HEK293 (cell line): ENCODE results near the gene DENND11.

Source experiments
- CTCF ChIA-PET: fragments of 350-600 bp; formaldehyde crosslinking; extraction: SDS; loops from one replicate; lab custom pipeline; 2021; ENCODE audit warnings: antibody characterized with exemption; lab: Yijun Ruan, JAX
- POLR2A ChIA-PET: fragments of 300-600 bp; formaldehyde crosslinking; extraction: SDS; loops from one replicate; lab custom pipeline; 2020; ENCODE audit warnings: antibody characterized with exemption, inconsistent platforms; lab: Yijun Ruan, JAX
- H3K27ac ChIP-seq: fragments of 200-500 bp; sonication (Bioruptor generic); 2 replicates; pipeline ENCODE4 v1.5.1; 2014; ENCODE audit warnings: low read depth, low read length, control low read depth, inconsistent platforms; ENCODE audit errors: extremely low read depth
- H3K36me3 ChIP-seq, 2 experiments: fragments of 200-500 bp in 1 of 2; sonication (Bioruptor generic) in 1 of 2; 1 replicate in 1 of 2; 2 replicates in 1 of 2; pipeline ENCODE4 v1.5.1; 2014 to 2017; ENCODE audit warnings: inconsistent platforms in 2 of 2, low read length in 2 of 2; ENCODE audit not compliant: control insufficient read depth in 2 of 2, insufficient read depth in 1 of 2
- H3K4me1 ChIP-seq: fragments of 200-500 bp; sonication (Bioruptor generic); 2 replicates; pipeline ENCODE4 v1.5.1; 2014; ENCODE audit warnings: mild to moderate bottlenecking, low read length, inconsistent platforms; ENCODE audit not compliant: control insufficient read depth, insufficient read depth
- H3K4me3 ChIP-seq: 2 replicates; pipeline ENCODE4 v1.5.1; 2011; ENCODE audit warnings: low read depth, mild to moderate bottlenecking, control low read depth, low read length, moderate library complexity
- H3K9me3 ChIP-seq: fragments of 200-500 bp; sonication (Bioruptor generic); 2 replicates; pipeline ENCODE4 v1.5.1; 2014; ENCODE audit warnings: low read depth, low read length, inconsistent platforms; ENCODE audit not compliant: control insufficient read depth, insufficient read depth
- GFI1B ChIP-seq: fragments of 450-650 bp; formaldehyde crosslinking; IDR thresholded peaks from 2 replicates; pipeline ENCODE4 v1.5.1; 2016; ENCODE audit warnings: missing biosample characterization, missing genetic modification characterization
- OVOL3 ChIP-seq: fragments of 450-650 bp; formaldehyde crosslinking; IDR thresholded peaks from 2 replicates; pipeline ENCODE4 v1.5.1; 2016; ENCODE audit warnings: missing biosample characterization, missing genetic modification characterization
- SCRT2 ChIP-seq: fragments of 450-650 bp; formaldehyde crosslinking; IDR thresholded peaks from 2 replicates; pipeline ENCODE4 v1.5.1; 2016; ENCODE audit warnings: missing biosample characterization, missing genetic modification characterization
- SP2 ChIP-seq: fragments of 450-650 bp; formaldehyde crosslinking; IDR thresholded peaks from 2 replicates; pipeline ENCODE4 v1.5.1; 2016; ENCODE audit warnings: missing biosample characterization, missing genetic modification characterization
- SP3 ChIP-seq: fragments of 450-650 bp; formaldehyde crosslinking; IDR thresholded peaks from 2 replicates; pipeline ENCODE4 v1.5.1; 2016; ENCODE audit warnings: missing biosample characterization, missing genetic modification characterization
- ZBTB20 ChIP-seq: fragments of 450-650 bp; formaldehyde crosslinking; IDR thresholded peaks from 2 replicates; pipeline ENCODE4 v1.5.1; 2016; ENCODE audit warnings: missing biosample characterization, missing genetic modification characterization
- ZNF112 ChIP-seq: fragments of 450-650 bp; formaldehyde crosslinking; IDR thresholded peaks from 2 replicates; pipeline ENCODE4 v1.5.0; 2017; ENCODE audit warnings: missing biosample characterization, missing genetic modification characterization
- ZNF121 ChIP-seq: fragments of 450-650 bp; formaldehyde crosslinking; IDR thresholded peaks from 2 replicates; pipeline ENCODE4 v1.5.1; 2016; ENCODE audit warnings: missing biosample characterization, missing genetic modification characterization
- ZNF133 ChIP-seq: fragments of 450-650 bp; formaldehyde crosslinking; IDR thresholded peaks from 2 replicates; pipeline ENCODE4 v1.5.1; 2016; ENCODE audit warnings: missing biosample characterization, missing genetic modification characterization
- ZNF239 ChIP-seq: fragments of 450-650 bp; formaldehyde crosslinking; IDR thresholded peaks from 2 replicates; pipeline ENCODE4 v1.5.1; 2016; ENCODE audit warnings: missing biosample characterization, missing genetic modification characterization
- ZNF324 ChIP-seq: fragments of 450-650 bp; formaldehyde crosslinking; IDR thresholded peaks from 2 replicates; pipeline ENCODE4 v1.5.1; 2016; ENCODE audit warnings: missing biosample characterization, missing genetic modification characterization
- ZNF335 ChIP-seq: fragments of 450-650 bp; formaldehyde crosslinking; conservative IDR thresholded peaks from 2 replicates; pipeline ENCODE4 v1.5.1; 2016; ENCODE audit warnings: missing biosample characterization, missing genetic modification characterization
- ZNF366 ChIP-seq: fragments of 450-650 bp; formaldehyde crosslinking; conservative IDR thresholded peaks from 2 replicates; pipeline ENCODE4 v1.5.1; 2016; ENCODE audit warnings: missing biosample characterization, missing genetic modification characterization
- ZNF394 ChIP-seq: fragments of 450-650 bp; formaldehyde crosslinking; IDR thresholded peaks from 2 replicates; pipeline ENCODE4 v1.5.1; 2016; ENCODE audit warnings: missing biosample characterization, missing genetic modification characterization, mild to moderate bottlenecking, moderate library complexity, borderline replicate concordance
- ZNF426 ChIP-seq: fragments of 450-650 bp; formaldehyde crosslinking; IDR thresholded peaks from 2 replicates; pipeline ENCODE4 v1.5.1; 2017; ENCODE audit warnings: missing biosample characterization, missing genetic modification characterization, mild to moderate bottlenecking, inconsistent platforms, moderate library complexity
- ZNF571 ChIP-seq: fragments of 450-650 bp; formaldehyde crosslinking; IDR thresholded peaks from 2 replicates; pipeline ENCODE4 v1.5.0; 2017; ENCODE audit warnings: missing biosample characterization, missing genetic modification characterization
- ZNF660 ChIP-seq: fragments of 450-650 bp; IDR thresholded peaks from 2 replicates; pipeline ENCODE4 v1.5.1; 2018; ENCODE audit warnings: missing biosample characterization, mild to moderate bottlenecking, missing genetic modification characterization
- ZNF76 ChIP-seq: fragments of 450-650 bp; formaldehyde crosslinking; IDR thresholded peaks from 2 replicates; pipeline ENCODE4; 2016; ENCODE audit warnings: low read depth, missing biosample characterization, missing genetic modification characterization, borderline replicate concordance
- ZNF792 ChIP-seq: fragments of 450-650 bp; formaldehyde crosslinking; IDR thresholded peaks from 2 replicates; pipeline ENCODE4 v1.5.1; 2016; ENCODE audit warnings: missing biosample characterization, missing genetic modification characterization
- ZSCAN23 ChIP-seq: fragments of 450-650 bp; formaldehyde crosslinking; IDR thresholded peaks from 2 replicates; pipeline ENCODE4 v1.5.1; 2016; ENCODE audit warnings: missing biosample characterization, missing genetic modification characterization
- TF ChIP-seq, protein P1 (sequence below): fragments of 450-650 bp; formaldehyde crosslinking; IDR thresholded peaks from 2 replicates; pipeline ENCODE4 v1.5.1; 2016; ENCODE audit warnings: missing biosample characterization, missing genetic modification characterization
- TF ChIP-seq, protein P2 (sequence below): fragments of 450-650 bp; formaldehyde crosslinking; IDR thresholded peaks from 2 replicates; pipeline ENCODE4 v1.5.1; 2016; ENCODE audit warnings: missing biosample characterization, missing genetic modification characterization, low read depth
- TF ChIP-seq, protein P3 (sequence below): sonication (generic); formaldehyde crosslinking; IDR thresholded peaks from 2 replicates; pipeline ENCODE4 v1.8.1; 2022; ENCODE audit warnings: mild to moderate bottlenecking, moderate library complexity, missing genetic modification reagents
- TF ChIP-seq, protein P4 (sequence below): fragments of 450-650 bp; formaldehyde crosslinking; IDR thresholded peaks from 2 replicates; pipeline ENCODE4 v1.5.1; 2016; ENCODE audit warnings: missing biosample characterization, missing genetic modification characterization
- TF ChIP-seq, protein P5 (sequence below): fragments of 450-650 bp; formaldehyde crosslinking; IDR thresholded peaks from 2 replicates; pipeline ENCODE4 v1.5.1; 2016; ENCODE audit warnings: missing biosample characterization, missing genetic modification characterization

DENND11 gene

DNA sequence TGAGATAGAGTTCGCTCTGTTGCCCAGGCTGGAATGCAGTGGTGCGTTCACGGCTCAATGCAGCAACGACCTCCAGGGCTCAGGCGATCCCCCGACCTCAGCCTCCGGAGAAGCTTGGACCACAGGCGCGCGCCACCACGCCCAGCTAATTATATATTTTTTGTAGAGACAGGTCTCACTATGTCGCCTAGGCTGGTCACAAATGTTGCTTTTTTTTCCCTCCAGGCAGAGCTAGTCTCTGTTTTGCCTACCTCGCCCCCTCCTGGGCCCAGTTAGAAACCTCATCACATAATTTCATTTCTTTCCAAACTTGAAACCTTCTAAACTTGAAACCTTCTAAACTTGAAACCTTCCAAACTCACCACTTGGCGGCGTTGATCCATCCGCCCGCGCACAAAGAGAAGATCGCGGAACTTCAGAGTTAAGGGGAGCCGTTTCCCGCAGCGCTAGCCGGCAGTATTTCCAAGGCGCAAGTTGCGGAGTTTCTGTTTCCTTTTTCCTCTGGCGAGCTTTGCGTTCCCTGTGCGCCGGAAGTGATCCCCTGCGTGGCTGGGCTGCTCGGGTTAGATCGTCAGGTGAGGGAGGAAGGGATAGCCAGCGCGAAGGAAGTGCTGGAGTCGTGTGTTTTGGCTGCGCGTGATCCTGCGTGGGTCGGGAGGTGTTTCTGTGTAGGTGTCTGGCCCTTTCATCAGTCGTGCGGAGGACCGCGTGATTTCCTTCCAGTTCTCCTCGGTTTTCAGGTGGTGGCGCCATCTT, 36.0 kb upstream of the DENND11 start, which contains the start of gene SSBP1:
SSBP1 (plus strand) TSS at position 523 of the 756 bp plus-strand sequence. CDS start 809 bp downstream, outside the sequence.
- CTCF ChIA-PET, result interaction anchor here (0.6 to 3.0 kb wide), 26 partner anchors 9 to 1171 kb away, joined by 3 to 23 read pairs (median 4); partner anchors contain the start of gene WEE2
- Histone ChIP-seq H3K4me1 (no peaks in the 10 kb centered on the region), H3K9me3 (no peaks in the 10 kb centered on the region), H3K36me3 (peaks cover under 1 to 36% of the 10 kb centered on the region in 2 experiments), H3K27ac (peak within 1 kb of the TSS; percentile 13), H3K4me3 (peak within 1 kb of the TSS; percentile 64)
- POLR2A ChIA-PET, result interaction anchor here (0.6 to 1.8 kb wide), 12 partner anchors 11 to 666 kb away, joined by 3 to 12 read pairs (median 3); partner anchors contain the start of gene DENND11
- TF ChIP-seq ZNF112 (tag by site-specific recombination) (no peak), ZBTB20 (tag by site-specific recombination) (peak; percentile 54; the same call in 1 of the 2 replicates), ZNF571 (tag by site-specific recombination) (no peak), SP2 (tag by site-specific recombination) (peak; percentile 76), ZNF239 (tag by site-specific recombination) (no peak), OVOL3 (tag by site-specific recombination) (peak; percentile 83; the same call in 1 of the 2 replicates), ZNF394 (tag by site-specific recombination) (peak; percentile 93), ZNF792 (no peak), SP3 (tag by site-specific recombination) (peak; percentile 73), ZNF133 (tag by site-specific recombination) (no peak), SCRT2 (tag by site-specific recombination) (peak; percentile 65; the same call in 1 of the 2 replicates), GFI1B (no peak), ZNF660 (tag by site-specific recombination) (peak; percentile 100), ZNF324 (tag by site-specific recombination) (peak; percentile 99), ZNF366 (peak; percentile 78), ZNF335 (peak; percentile 92), ZSCAN23 (tag by site-specific recombination) (peak; percentile 58; the same call in 1 of the 2 replicates), ZNF76 (peak; percentile 89), ZNF121 (peak; percentile 68; the same call in 1 of the 2 replicates), ZNF426 (tag by site-specific recombination) (no peak)
- TF ChIP-seq, protein P1, sequence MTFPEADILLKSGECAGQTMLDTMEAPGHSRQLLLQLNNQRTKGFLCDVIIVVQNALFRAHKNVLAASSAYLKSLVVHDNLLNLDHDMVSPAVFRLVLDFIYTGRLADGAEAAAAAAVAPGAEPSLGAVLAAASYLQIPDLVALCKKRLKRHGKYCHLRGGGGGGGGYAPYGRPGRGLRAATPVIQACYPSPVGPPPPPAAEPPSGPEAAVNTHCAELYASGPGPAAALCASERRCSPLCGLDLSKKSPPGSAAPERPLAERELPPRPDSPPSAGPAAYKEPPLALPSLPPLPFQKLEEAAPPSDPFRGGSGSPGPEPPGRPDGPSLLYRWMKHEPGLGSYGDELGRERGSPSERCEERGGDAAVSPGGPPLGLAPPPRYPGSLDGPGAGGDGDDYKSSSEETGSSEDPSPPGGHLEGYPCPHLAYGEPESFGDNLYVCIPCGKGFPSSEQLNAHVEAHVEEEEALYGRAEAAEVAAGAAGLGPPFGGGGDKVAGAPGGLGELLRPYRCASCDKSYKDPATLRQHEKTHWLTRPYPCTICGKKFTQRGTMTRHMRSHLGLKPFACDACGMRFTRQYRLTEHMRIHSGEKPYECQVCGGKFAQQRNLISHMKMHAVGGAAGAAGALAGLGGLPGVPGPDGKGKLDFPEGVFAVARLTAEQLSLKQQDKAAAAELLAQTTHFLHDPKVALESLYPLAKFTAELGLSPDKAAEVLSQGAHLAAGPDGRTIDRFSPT (tag by site-specific recombination), result no peak
- TF ChIP-seq, protein P2, sequence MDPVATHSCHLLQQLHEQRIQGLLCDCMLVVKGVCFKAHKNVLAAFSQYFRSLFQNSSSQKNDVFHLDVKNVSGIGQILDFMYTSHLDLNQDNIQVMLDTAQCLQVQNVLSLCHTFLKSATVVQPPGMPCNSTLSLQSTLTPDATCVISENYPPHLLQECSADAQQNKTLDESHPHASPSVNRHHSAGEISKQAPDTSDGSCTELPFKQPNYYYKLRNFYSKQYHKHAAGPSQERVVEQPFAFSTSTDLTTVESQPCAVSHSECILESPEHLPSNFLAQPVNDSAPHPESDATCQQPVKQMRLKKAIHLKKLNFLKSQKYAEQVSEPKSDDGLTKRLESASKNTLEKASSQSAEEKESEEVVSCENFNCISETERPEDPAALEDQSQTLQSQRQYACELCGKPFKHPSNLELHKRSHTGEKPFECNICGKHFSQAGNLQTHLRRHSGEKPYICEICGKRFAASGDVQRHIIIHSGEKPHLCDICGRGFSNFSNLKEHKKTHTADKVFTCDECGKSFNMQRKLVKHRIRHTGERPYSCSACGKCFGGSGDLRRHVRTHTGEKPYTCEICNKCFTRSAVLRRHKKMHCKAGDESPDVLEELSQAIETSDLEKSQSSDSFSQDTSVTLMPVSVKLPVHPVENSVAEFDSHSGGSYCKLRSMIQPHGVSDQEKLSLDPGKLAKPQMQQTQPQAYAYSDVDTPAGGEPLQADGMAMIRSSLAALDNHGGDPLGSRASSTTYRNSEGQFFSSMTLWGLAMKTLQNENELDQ (tag by site-specific recombination), result no peak
- TF ChIP-seq, protein P3, sequence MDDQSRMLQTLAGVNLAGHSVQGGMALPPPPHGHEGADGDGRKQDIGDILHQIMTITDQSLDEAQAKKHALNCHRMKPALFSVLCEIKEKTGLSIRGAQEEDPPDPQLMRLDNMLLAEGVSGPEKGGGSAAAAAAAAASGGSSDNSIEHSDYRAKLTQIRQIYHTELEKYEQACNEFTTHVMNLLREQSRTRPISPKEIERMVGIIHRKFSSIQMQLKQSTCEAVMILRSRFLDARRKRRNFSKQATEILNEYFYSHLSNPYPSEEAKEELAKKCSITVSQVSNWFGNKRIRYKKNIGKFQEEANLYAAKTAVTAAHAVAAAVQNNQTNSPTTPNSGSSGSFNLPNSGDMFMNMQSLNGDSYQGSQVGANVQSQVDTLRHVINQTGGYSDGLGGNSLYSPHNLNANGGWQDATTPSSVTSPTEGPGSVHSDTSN, result no peak
- TF ChIP-seq, protein P4, sequence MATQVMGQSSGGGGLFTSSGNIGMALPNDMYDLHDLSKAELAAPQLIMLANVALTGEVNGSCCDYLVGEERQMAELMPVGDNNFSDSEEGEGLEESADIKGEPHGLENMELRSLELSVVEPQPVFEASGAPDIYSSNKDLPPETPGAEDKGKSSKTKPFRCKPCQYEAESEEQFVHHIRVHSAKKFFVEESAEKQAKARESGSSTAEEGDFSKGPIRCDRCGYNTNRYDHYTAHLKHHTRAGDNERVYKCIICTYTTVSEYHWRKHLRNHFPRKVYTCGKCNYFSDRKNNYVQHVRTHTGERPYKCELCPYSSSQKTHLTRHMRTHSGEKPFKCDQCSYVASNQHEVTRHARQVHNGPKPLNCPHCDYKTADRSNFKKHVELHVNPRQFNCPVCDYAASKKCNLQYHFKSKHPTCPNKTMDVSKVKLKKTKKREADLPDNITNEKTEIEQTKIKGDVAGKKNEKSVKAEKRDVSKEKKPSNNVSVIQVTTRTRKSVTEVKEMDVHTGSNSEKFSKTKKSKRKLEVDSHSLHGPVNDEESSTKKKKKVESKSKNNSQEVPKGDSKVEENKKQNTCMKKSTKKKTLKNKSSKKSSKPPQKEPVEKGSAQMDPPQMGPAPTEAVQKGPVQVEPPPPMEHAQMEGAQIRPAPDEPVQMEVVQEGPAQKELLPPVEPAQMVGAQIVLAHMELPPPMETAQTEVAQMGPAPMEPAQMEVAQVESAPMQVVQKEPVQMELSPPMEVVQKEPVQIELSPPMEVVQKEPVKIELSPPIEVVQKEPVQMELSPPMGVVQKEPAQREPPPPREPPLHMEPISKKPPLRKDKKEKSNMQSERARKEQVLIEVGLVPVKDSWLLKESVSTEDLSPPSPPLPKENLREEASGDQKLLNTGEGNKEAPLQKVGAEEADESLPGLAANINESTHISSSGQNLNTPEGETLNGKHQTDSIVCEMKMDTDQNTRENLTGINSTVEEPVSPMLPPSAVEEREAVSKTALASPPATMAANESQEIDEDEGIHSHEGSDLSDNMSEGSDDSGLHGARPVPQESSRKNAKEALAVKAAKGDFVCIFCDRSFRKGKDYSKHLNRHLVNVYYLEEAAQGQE, result peak; percentile 29; the same call in 1 of the 2 replicates
- TF ChIP-seq, protein P5, sequence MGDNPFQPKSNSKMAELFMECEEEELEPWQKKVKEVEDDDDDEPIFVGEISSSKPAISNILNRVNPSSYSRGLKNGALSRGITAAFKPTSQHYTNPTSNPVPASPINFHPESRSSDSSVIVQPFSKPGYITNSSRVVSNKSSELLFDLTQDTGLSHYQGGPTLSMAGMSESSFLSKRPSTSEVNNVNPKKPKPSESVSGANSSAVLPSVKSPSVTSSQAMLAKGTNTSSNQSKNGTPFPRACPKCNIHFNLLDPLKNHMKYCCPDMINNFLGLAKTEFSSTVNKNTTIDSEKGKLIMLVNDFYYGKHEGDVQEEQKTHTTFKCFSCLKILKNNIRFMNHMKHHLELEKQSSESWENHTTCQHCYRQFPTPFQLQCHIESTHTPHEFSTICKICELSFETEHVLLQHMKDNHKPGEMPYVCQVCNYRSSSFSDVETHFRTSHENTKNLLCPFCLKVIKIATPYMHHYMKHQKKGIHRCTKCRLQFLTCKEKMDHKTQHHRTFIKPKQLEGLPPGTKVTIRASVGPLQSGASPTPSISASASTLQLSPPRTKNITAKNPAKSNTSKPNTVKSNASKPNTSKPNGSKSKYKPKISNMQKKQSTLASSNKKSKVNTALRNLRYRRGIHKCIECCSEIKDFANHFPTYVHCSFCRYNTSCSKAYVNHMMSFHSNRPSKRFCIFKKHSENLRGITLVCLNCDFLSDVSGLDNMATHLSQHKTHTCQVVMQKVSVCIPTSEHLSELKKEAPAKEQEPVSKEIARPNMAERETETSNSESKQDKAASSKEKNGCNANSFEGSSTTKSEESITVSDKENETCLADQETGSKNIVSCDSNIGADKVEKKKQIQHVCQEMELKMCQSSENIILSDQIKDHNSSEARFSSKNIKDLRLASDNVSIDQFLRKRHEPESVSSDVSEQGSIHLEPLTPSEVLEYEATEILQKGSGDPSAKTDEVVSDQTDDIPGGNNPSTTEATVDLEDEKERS, result no peak
